Keratinocyte (primary cell): ENCODE measurements around the gene LRRC8C. TPM values are rescaled to one million over a fixed set of nuclear protein-coding genes. Genes with fewer than 3 reads are reported as not detected.

Source experiments
- DNase-seq: peaks from one replicate; pipeline ENCODE4 v3.0.0-alpha.2; 2011; ENCODE audit warnings: low read depth, missing footprints, low spot score
- FAIRE-seq: peaks from 2 replicates; lab custom pipeline; 2011; peaks lifted over from hg19 to GRCh38; lab: Jason Lieb, UNC
- H2AFZ ChIP-seq: 2 replicates; pipeline ENCODE4 v1.6.0; 2012; ENCODE audit warnings: low read length, control low read depth, inconsistent platforms; ENCODE audit not compliant: control insufficient read depth
- H3K27ac ChIP-seq: 2 replicates; pipeline ENCODE4 v1.5.1; 2011; ENCODE audit warnings: low read length; ENCODE audit not compliant: control insufficient read depth, insufficient read depth
- H3K27me3 ChIP-seq: 3 replicates; pipeline ENCODE4 v1.6.0; 2011; ENCODE audit warnings: low read length; ENCODE audit not compliant: control insufficient read depth, insufficient read depth; ENCODE audit errors: extremely low read depth
- H3K36me3 ChIP-seq, 2 experiments: 2 replicates in 1 of 2; 3 replicates in 1 of 2; pipeline ENCODE4 v1.5.1; 2011; ENCODE audit warnings: low read length in 2 of 2, mild to moderate bottlenecking in 1 of 2; ENCODE audit not compliant: control insufficient read depth in 2 of 2, insufficient read depth in 2 of 2; ENCODE audit errors: extremely low read depth in 1 of 2
- H3K4me1 ChIP-seq: 3 replicates; pipeline ENCODE4 v1.5.1; 2011; ENCODE audit warnings: low read length; ENCODE audit not compliant: control insufficient read depth, insufficient read depth; ENCODE audit errors: extremely low read depth
- H3K4me2 ChIP-seq: 3 replicates; pipeline ENCODE4 v1.6.0; 2011; ENCODE audit warnings: low read depth, low read length; ENCODE audit not compliant: control insufficient read depth, insufficient read depth; ENCODE audit errors: extremely low read depth
- H3K4me3 ChIP-seq, 3 experiments: fragments of 200-600 bp in 1 of 3; sonication (generic) in 1 of 3; 2 replicates in 2 of 3; 3 replicates in 1 of 3; pipeline ENCODE4 v1.5.1; 2011 to 2016; ENCODE audit warnings: low read length in 3 of 3, mild to moderate bottlenecking in 3 of 3, control low read depth in 2 of 3, inconsistent platforms in 1 of 3, low read depth in 1 of 3, mixed read lengths in 1 of 3, mixed run types in 1 of 3, moderate library complexity in 1 of 3; ENCODE audit not compliant: control insufficient read depth in 2 of 3, insufficient read depth in 2 of 3; ENCODE audit errors: extremely low read depth in 1 of 3
- H3K79me2 ChIP-seq: 2 replicates; pipeline ENCODE4 v1.6.0; 2012; ENCODE audit warnings: low read length; ENCODE audit not compliant: control insufficient read depth, insufficient read depth
- H3K9ac ChIP-seq: 3 replicates; pipeline ENCODE4 v1.6.0; 2011; ENCODE audit warnings: low read length; ENCODE audit not compliant: control insufficient read depth, insufficient read depth; ENCODE audit errors: extremely low read depth
- H3K9me1 ChIP-seq: 3 replicates; pipeline ENCODE4 v1.6.0; 2011; ENCODE audit warnings: low read length; ENCODE audit not compliant: control insufficient read depth, insufficient read depth; ENCODE audit errors: extremely low read depth
- H3K9me3 ChIP-seq: 2 replicates; pipeline ENCODE4 v1.5.1; 2012; ENCODE audit warnings: low read depth, low read length; ENCODE audit not compliant: control insufficient read depth
- H4K20me1 ChIP-seq: 3 replicates; pipeline ENCODE4 v1.6.0; 2011; ENCODE audit warnings: low read length; ENCODE audit not compliant: control insufficient read depth, insufficient read depth; ENCODE audit errors: extremely low read depth
- CTCF ChIP-seq, 3 experiments: IDR thresholded peaks in 1 of 3; conservative IDR thresholded peaks in 1 of 3; optimal IDR thresholded peaks in 1 of 3; 2 replicates in 2 of 3; 3 replicates in 1 of 3; pipeline versions ENCODE3 to v1.5.1; 2011; ENCODE audit warnings: low read length in 3 of 3, mild to moderate bottlenecking in 3 of 3, moderate library complexity in 2 of 3, control low read depth in 1 of 3, inconsistent platforms in 1 of 3; ENCODE audit not compliant: insufficient read depth in 2 of 3; ENCODE audit errors: extremely low read depth in 1 of 3
- EZH2 ChIP-seq: IDR thresholded peaks from one replicate; pipeline ENCODE4 v1.6.1; 2012; ENCODE audit warnings: inconsistent platforms, mild to moderate bottlenecking, low read length, moderate library complexity
- dilution Hi-C: fragments of 300-500 bp; cut with MboI; formaldehyde crosslinking; loops from one replicate; pipeline ENCODE4 v1.7.0; 2020; ENCODE audit warnings: low sequenced_read_pairs; ENCODE audit not compliant: extremely low pct_ligation_motif_present
- polyA plus RNA-seq, 5 experiments: library from polyadenylated mRNA; depleted of rRNA in 3 of 5; stranded (reverse) in 3 of 5; stranded (forward) in 1 of 5; unstranded in 1 of 5; fragments of >200 nt; gene quantifications; 1 replicate in 1 of 5; 2 replicates in 3 of 5; 3 replicates in 1 of 5; pipeline versions ENCODE4 v1.2.1 to v1.2.3, GENCODE V29; 2011 to 2012; ENCODE audit warnings: missing spikeins in 2 of 5, low read depth in 1 of 5, low replicate concordance in 1 of 5

The LRRC8C gene
- polyA plus RNA-seq, 1 donor (not counting 4 experiments of a cell fraction or from before 2014, with no cell fraction given), result 18.4 TPM

- DNase-seq (no peak), FAIRE-seq (peak; percentile 75)
- TF ChIP-seq EZH2 (no peak), CTCF (optimal IDR thresholded peaks at IDR 0.05 in 1 of 3, IDR thresholded peaks at IDR 0.05 in 1 of 3, conservative IDR thresholded peaks at IDR 0.05 in 1 of 3; ENCODE audit: extremely low read depth in 1 of 3, insufficient read depth in 2 of 3, low read length in 3 of 3) (peak; percentile 28 to 59 (median 36))
- dilution Hi-C loops, result no loop called here
- H2AFZ ChIP-seq, result peak overlapping the region; percentile 12
- H3K4me2 ChIP-seq, result peak overlapping the region; percentile 63
- H3K27me3 ChIP-seq, result no peaks in the 10 kb centered on the region
- no peaks in the 10 kb centered on the region for H3K9me3 ChIP-seq
- no peaks in the 10 kb centered on the region for H3K36me3 ChIP-seq
- no peaks in the 10 kb centered on the region for H3K9me1 ChIP-seq
- H3K9ac ChIP-seq, result no peak overlapping the region
- H4K20me1 ChIP-seq, result no peaks in the 10 kb centered on the region
- peak overlapping the region; percentile 23 for H3K27ac ChIP-seq
- peaks cover 17% of the 10 kb centered on the region for H3K4me1 ChIP-seq
- no peak overlapping the region for H3K4me3 ChIP-seq
- no peaks in the 10 kb centered on the region for H3K79me2 ChIP-seq
Measured at GRCh38 chr1:89615676-89616598, 17.0 kb upstream of the LRRC8C start.

GRCh38 chr1:89616844-89617627 lies 15.9 kb upstream of the LRRC8C start:
- Histone ChIP-seq H3K4me1 (peaks cover 17% of the 10 kb centered on the region), H4K20me1 (no peaks in the 10 kb centered on the region), H3K79me2 (no peaks in the 10 kb centered on the region), H3K27ac (no peak overlapping the region), H2AFZ (no peak overlapping the region), H3K9ac (no peak overlapping the region), H3K36me3 (no peaks in the 10 kb centered on the region), H3K4me2 (peak overlapping the region; percentile 63), H3K27me3 (no peaks in the 10 kb centered on the region), H3K4me3 (no peak overlapping the region), H3K9me3 (no peaks in the 10 kb centered on the region), H3K9me1 (no peaks in the 10 kb centered on the region)
- no peak for TF ChIP-seq EZH2
- TF ChIP-seq CTCF (optimal IDR thresholded peaks at IDR 0.05 in 1 of 3, IDR thresholded peaks at IDR 0.05 in 1 of 3, conservative IDR thresholded peaks at IDR 0.05 in 1 of 3; ENCODE audit: extremely low read depth in 1 of 3, insufficient read depth in 2 of 3, low read length in 3 of 3), result no peak
- FAIRE-seq (peak; percentile 79), DNase-seq (no peak)
- dilution Hi-C loops, result no loop called here
